ENCODE results near the gene BCAS3.

DNA sequence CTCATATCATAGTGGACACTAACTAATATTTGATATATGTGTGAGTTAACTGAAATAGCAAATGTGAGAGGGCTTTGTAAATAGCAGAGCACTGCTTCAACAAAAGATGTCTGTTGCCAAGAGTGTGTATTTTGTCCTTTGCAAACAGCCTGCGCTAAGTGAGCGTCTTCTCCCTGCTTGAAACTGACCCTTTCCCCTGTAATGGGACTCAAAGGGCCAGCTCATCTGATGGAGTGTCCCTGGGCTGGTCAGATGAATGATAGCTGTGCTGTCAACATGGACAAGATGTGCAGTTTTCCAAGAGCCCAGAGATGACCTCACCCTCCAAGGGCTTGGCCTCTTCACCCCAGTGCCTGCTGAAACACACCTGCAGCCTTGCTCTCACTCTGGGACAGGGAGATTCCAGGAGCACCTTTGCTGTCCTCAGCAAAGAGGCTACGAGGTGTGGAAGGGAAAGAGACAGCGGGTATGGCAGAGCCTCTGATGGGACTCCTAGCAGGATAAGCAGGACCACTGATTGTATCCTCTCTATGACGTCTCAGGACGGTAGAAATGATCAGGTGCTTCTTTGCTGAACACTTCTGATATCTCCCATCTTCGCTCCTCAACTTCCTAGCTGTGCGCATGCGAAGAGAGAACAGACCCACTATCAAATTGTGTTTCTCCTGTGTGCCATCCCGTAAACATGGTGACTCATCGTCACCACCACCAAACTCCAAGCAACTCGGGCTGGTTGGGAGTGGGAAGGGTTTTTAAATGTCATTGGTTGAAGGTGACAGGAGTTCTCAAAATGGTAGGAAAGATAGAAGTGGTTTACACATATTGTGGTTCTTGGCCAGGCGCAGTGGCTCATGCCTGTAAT is 686.2 kb downstream of the BCAS3 start:
- TF ChIP-seq, protein P1, sequence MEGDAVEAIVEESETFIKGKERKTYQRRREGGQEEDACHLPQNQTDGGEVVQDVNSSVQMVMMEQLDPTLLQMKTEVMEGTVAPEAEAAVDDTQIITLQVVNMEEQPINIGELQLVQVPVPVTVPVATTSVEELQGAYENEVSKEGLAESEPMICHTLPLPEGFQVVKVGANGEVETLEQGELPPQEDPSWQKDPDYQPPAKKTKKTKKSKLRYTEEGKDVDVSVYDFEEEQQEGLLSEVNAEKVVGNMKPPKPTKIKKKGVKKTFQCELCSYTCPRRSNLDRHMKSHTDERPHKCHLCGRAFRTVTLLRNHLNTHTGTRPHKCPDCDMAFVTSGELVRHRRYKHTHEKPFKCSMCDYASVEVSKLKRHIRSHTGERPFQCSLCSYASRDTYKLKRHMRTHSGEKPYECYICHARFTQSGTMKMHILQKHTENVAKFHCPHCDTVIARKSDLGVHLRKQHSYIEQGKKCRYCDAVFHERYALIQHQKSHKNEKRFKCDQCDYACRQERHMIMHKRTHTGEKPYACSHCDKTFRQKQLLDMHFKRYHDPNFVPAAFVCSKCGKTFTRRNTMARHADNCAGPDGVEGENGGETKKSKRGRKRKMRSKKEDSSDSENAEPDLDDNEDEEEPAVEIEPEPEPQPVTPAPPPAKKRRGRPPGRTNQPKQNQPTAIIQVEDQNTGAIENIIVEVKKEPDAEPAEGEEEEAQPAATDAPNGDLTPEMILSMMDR (IDR thresholded peaks at IDR 0.05; ENCODE audit: low read depth, low read length, poor library complexity, severe bottlenecking), result no peak
- no peak for TF ChIP-seq EZH2phosphoT487 (IDR thresholded peaks at IDR 0.05; ENCODE audit: borderline replicate concordance, low read length)

Measured in DOHH2 (cell line).